K562 (cell line): ENCODE results near the gene ITPR1. TPM values are rescaled to one million over a fixed set of nuclear protein-coding genes. Genes with fewer than 3 reads are reported as not detected.

Experiments used
- ATAC-seq: fragments of 200-7000 bp; cut with Tn5 transposase; 3 replicates; pipeline ENCODE4 v1.9.1; 2020; ENCODE audit warnings: moderate library complexity
- BruUV-seq: library from RNA; stranded (reverse); fragments of 400-500 nt; replicated peaks from 2 replicates; lab custom pipeline; 2021; lab: Mats Ljungman, UMichigan
- CTCF ChIA-PET: fragments of 300-600 bp; formaldehyde crosslinking; extraction: SDS; loops from one replicate; lab custom pipeline; 2021; ENCODE audit warnings: low intra/inter-chr PET ratio; lab: Yijun Ruan, JAX
- POLR2A ChIA-PET: fragments of 300-600, 350-650 bp; sonication (Branson Sonifier 250); formaldehyde crosslinking; extraction: SDS; loops from one replicate; lab custom pipeline; 2021; ENCODE audit warnings: antibody characterized with exemption, inconsistent platforms; lab: Yijun Ruan, JAX
- DNase-seq, 4 experiments: peaks; one replicate each; pipeline versions ENCODE4 v3.0.0 to v3.0.0-alpha.2; 2011 to 2018; ENCODE audit warnings: low spot score in 3 of 4, mixed read lengths in 3 of 4; ENCODE audit errors: extremely low read depth in 1 of 4
- FAIRE-seq: peaks from 2 replicates; lab custom pipeline; 2011; peaks lifted over from hg19 to GRCh38; lab: Jason Lieb, UNC
- H2AFZ ChIP-seq: 2 replicates; pipeline ENCODE4 v1.6.0; 2011; ENCODE audit warnings: low read depth, low read length, control low read depth, inconsistent platforms
- H3K27ac ChIP-seq: fragments of 200-600 bp; 3 replicates; pipeline ENCODE4 v1.8.0; 2011; ENCODE audit warnings: low read depth, mild to moderate bottlenecking, control low read depth, inconsistent platforms, low read length, moderate library complexity, mixed read lengths; ENCODE audit errors: extremely low read depth
- H3K27me3 ChIP-seq, 2 experiments: fragments of 300-600 bp in 1 of 2; 2 replicates in 1 of 2; 3 replicates in 1 of 2; pipeline versions ENCODE4 v1.6.0 to v1.8.0; 2011; ENCODE audit warnings: inconsistent platforms in 2 of 2, low read length in 2 of 2, mild to moderate bottlenecking in 1 of 2, mixed read lengths in 1 of 2, moderate library complexity in 1 of 2; ENCODE audit not compliant: control insufficient read depth in 2 of 2, insufficient read depth in 2 of 2
- H3K36me3 ChIP-seq: fragments of 300-600 bp; 3 replicates; pipeline ENCODE4 v1.8.0; 2011; ENCODE audit warnings: mild to moderate bottlenecking, low read length, inconsistent platforms; ENCODE audit not compliant: control insufficient read depth, insufficient read depth
- H3K4me1 ChIP-seq, 2 experiments: fragments of 200-600 bp in 1 of 2; replicated peaks in 1 of 2; 2 replicates in 1 of 2; 3 replicates in 1 of 2; pipeline versions ENCODE4 v1.5.1 to v1.8.0; 2011; ENCODE audit warnings: inconsistent platforms in 2 of 2, low read length in 2 of 2, mild to moderate bottlenecking in 1 of 2, mixed read lengths in 1 of 2, moderate library complexity in 1 of 2; ENCODE audit not compliant: control insufficient read depth in 2 of 2, insufficient read depth in 2 of 2
- H3K4me2 ChIP-seq: 2 replicates; pipeline ENCODE4 v1.6.1; 2011; ENCODE audit warnings: low read length, control low read depth, inconsistent platforms, mixed read lengths; ENCODE audit not compliant: insufficient read depth
- H3K4me3 ChIP-seq: fragments of 200-600 bp; sonication (generic), shearing (Covaris generic); 2 replicates; pipeline ENCODE4 v1.5.1; 2016; ENCODE audit warnings: control low read depth, inconsistent platforms
- H3K79me2 ChIP-seq: fragments of 200-600 bp; 3 replicates; pipeline ENCODE4 v1.8.0; 2011; ENCODE audit warnings: low read length, inconsistent platforms; ENCODE audit not compliant: control insufficient read depth, insufficient read depth
- H3K9ac ChIP-seq, 2 experiments: 2 replicates each; pipeline versions ENCODE4 v1.6.0 to v1.6.1; 2011; ENCODE audit warnings: low read depth in 2 of 2, low read length in 2 of 2, control low read depth in 1 of 2, inconsistent platforms in 1 of 2, mild to moderate bottlenecking in 1 of 2, mixed read lengths in 1 of 2; ENCODE audit not compliant: insufficient read depth in 1 of 2
- H3K9me1 ChIP-seq: one replicate; pipeline ENCODE4 v1.6.0; 2011; ENCODE audit warnings: inconsistent platforms, mild to moderate bottlenecking, low read length, moderate library complexity; ENCODE audit not compliant: control insufficient read depth, insufficient read depth
- H3K9me3 ChIP-seq: replicated peaks from 2 replicates; pipeline ENCODE4 v1.5.1; 2011; ENCODE audit warnings: low read depth, low read length, inconsistent platforms; ENCODE audit not compliant: control insufficient read depth, insufficient read depth
- H4K20me1 ChIP-seq: replicated peaks from 2 replicates; pipeline ENCODE4 v1.6.1; 2011; ENCODE audit warnings: low read length, inconsistent platforms, mixed read lengths; ENCODE audit not compliant: control insufficient read depth, insufficient read depth
- CBX1 ChIP-seq: sonication (generic); IDR thresholded peaks from 2 replicates; pipeline ENCODE4 v1.6.1; 2016; ENCODE audit warnings: antibody characterized with exemption, low read depth, mild to moderate bottlenecking
- FOXK2 ChIP-seq, 2 experiments: fragments of 450-650 bp; IDR thresholded peaks in 1 of 2; conservative IDR thresholded peaks in 1 of 2; 2 replicates each; pipeline ENCODE4 v1.6.1; 2016; ENCODE audit warnings: low read depth in 2 of 2, mild to moderate bottlenecking in 1 of 2
- NFE2L1 ChIP-seq: fragments of 450-650 bp; IDR thresholded peaks from 2 replicates; pipeline ENCODE4 v1.6.1; 2016; ENCODE audit warnings: missing genetic modification characterization, low read depth, mild to moderate bottlenecking, missing compliant biosample characterization, moderate library complexity, borderline replicate concordance
- SLC30A9 ChIP-seq: fragments of 250-450 bp; sonication (Bioruptor Pico); IDR thresholded peaks from 2 replicates; pipeline ENCODE4 v1.8.0; 2022; ENCODE audit warnings: mild to moderate bottlenecking, moderate library complexity
- ZNF212 ChIP-seq: fragments of 450-650 bp; formaldehyde crosslinking; IDR thresholded peaks from 2 replicates; pipeline ENCODE4 v1.4.0; 2020; ENCODE audit warnings: mild to moderate bottlenecking
- WGBS: fragments of 100-300 bp; shearing (Covaris generic); methylation state at CpG from one replicate; pipeline ENCODE4 v1.1.6; 2016; ENCODE audit warnings: low coverage, mixed read lengths; ENCODE audit not compliant: insufficient coverage; ENCODE audit errors: missing lambda C conversion rate; 5-methylcytosine and 5-hydroxymethylcytosine counted together
- in situ Hi-C: fragments of 300-500 bp; cut with MboI; formaldehyde crosslinking; loops from 4 replicates; pipeline ENCODE4 v1.15.0; 2018; ENCODE audit warnings: inconsistent platforms, mixed read lengths
- intact Hi-C: fragments of 100-400 bp; cut with micrococcal nuclease; formaldehyde crosslinking; loops from 2 replicates; pipeline ENCODE4 v1.14.2; 2022
- polyA plus RNA-seq, 8 experiments: library from polyadenylated mRNA; depleted of rRNA in 4 of 8; stranded (reverse) in 5 of 8; unstranded in 3 of 8; fragments of >200 nt; fragmentation: Nextera tagmentation in 2 of 8; fragmentation: Illumina TruSeq in 1 of 8; extraction: Ambion mirVana in 2 of 8; extraction: Trizol in 1 of 8; gene quantifications; 2 replicates each; pipeline versions ENCODE4 v1.2.1 to v1.2.3, GENCODE V29; 2011 to 2014; ENCODE audit warnings: inconsistent platforms in 1 of 8, missing spikeins in 1 of 8
- total RNA-seq, 7 experiments: library from RNA; depleted of rRNA in 6 of 7; stranded (reverse); fragments of >200 nt in 6 of 7; fragmentation: Illumina TruSeq in 2 of 7; extraction: Trizol in 2 of 7; gene quantifications; 2 replicates each; pipeline versions ENCODE4 v1.2.1 to v1.2.3, GENCODE V29; 2011 to 2021; ENCODE audit warnings: low replicate concordance in 1 of 7
- TF ChIP-seq, protein P1 (sequence below): sonication (generic); IDR thresholded peaks from 2 replicates; pipeline ENCODE4 v1.6.1; 2016
- TF ChIP-seq, protein P2 (sequence below): fragments of 450-650 bp; IDR thresholded peaks from 2 replicates; pipeline ENCODE4 v1.7.0; 2016; ENCODE audit warnings: borderline replicate concordance
- TF ChIP-seq, protein P3 (sequence below): conservative IDR thresholded peaks from 2 replicates; pipeline ENCODE4 v1.6.1; 2011; ENCODE audit warnings: low read depth, mild to moderate bottlenecking, low read length; ENCODE audit not compliant: control insufficient read depth

The ITPR1 gene
- total and polyA plus RNA-seq, 9 of the 15 experiments (the other 6 are each of a cell fraction or from before 2014, with no cell fraction given), result 22.4 to 40.0 (median 27.4) TPM

DNA sequence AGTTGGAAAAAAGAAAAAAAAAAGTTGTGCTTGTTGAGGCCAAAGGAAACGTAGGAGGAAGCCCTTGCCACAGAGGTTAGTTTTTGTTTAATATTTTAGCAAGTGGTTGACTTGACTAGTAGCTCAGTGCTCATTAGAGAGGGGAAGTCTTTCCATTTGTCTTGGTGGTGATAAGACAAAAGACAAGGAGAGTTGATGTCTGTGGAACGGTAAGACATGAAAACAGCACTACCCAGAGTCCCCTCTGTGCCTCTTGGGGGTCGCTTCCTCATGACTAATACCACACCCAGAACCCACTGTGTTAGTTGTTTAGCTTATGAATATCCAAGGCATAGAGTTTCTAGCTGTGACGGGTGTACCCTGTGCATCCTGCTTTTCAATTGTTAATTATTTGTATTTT, 211.4 kb downstream of the ITPR1 start:
- FAIRE-seq (no peak), DNase-seq (no peak), ATAC-seq (no peak; the same call in 2 of the 3 replicates)
- H3K27me3 ChIP-seq, result no peaks in the 10 kb centered on the region
- H3K79me2 ChIP-seq, result no peaks in the 10 kb centered on the region
- H2AFZ ChIP-seq, result no peak overlapping the region
- TF ChIP-seq, protein P1, sequence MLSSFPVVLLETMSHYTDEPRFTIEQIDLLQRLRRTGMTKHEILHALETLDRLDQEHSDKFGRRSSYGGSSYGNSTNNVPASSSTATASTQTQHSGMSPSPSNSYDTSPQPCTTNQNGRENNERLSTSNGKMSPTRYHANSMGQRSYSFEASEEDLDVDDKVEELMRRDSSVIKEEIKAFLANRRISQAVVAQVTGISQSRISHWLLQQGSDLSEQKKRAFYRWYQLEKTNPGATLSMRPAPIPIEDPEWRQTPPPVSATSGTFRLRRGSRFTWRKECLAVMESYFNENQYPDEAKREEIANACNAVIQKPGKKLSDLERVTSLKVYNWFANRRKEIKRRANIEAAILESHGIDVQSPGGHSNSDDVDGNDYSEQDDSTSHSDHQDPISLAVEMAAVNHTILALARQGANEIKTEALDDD, result peak; percentile 71; the same call in 1 of the 2 replicates
- TF ChIP-seq FOXK2 (conservative IDR thresholded peaks at IDR 0.05 in 1 of 2, IDR thresholded peaks at IDR 0.05 in 1 of 2; ENCODE audit: low read depth in 2 of 2), result no peak
- 50% methylated on average over 4 of the region's 4 CpGs for WGBS
- H3K9ac ChIP-seq, result no peak overlapping the region
- intact Hi-C loops (no loop called here), in situ Hi-C loops (no loop called here)
- ChIA-PET CTCF (no interaction called here), POLR2A (no interaction called here)
- H3K4me1 ChIP-seq, result no peaks in the 10 kb centered on the region
- H4K20me1 ChIP-seq, result no peaks in the 10 kb centered on the region
- no peaks in the 10 kb centered on the region for H3K9me1 ChIP-seq
- H3K27ac ChIP-seq, result no peak overlapping the region
- no peak overlapping the region for H3K4me2 ChIP-seq
- no peaks in the 10 kb centered on the region for H3K9me3 ChIP-seq
- H3K36me3 ChIP-seq, result peaks cover 20% of the 10 kb centered on the region; the same call in 1 of the 3 replicates
- no TSS peak for BruUV-seq
- H3K4me3 ChIP-seq, result no peak overlapping the region

DNA sequence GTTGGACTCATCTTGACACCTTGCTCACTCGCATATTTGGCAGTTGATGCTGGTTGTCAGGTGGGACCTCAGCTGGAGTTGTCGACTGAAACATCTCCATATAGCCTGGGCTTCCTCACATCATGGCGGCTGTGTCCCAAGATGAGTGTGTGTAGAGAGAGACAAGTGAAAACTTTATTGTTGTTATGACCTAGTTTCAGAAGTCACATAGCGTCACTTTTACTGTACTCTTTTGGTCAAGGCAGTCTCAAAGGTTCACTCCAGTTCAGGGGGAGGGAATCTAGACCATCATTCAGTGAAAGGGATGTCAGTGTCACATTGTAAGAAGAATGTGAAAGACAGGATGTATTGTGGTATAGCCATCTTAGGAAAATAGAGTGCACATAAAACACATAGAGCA, 214.2 kb downstream of the ITPR1 start:
- Histone ChIP-seq H3K4me3 (no peak overlapping the region), H4K20me1 (no peaks in the 10 kb centered on the region), H3K79me2 (no peaks in the 10 kb centered on the region), H3K4me2 (no peak overlapping the region), H3K9me3 (no peaks in the 10 kb centered on the region), H3K4me1 (no peaks in the 10 kb centered on the region; a peak in 1 of 5 replicates), H3K36me3 (peaks cover 16% of the 10 kb centered on the region; the same call in 1 of the 3 replicates), H3K27me3 (no peaks in the 10 kb centered on the region), H3K9ac (no peak overlapping the region), H3K27ac (no peak overlapping the region), H2AFZ (no peak overlapping the region), H3K9me1 (no peaks in the 10 kb centered on the region)
- FAIRE-seq (no peak), ATAC-seq (no peak), DNase-seq (no peak)
- ChIA-PET CTCF (no interaction called here), POLR2A (no interaction called here)
- BruUV-seq, result no TSS peak
- TF ChIP-seq SLC30A9 (no peak), CBX1 (no peak), NFE2L1 (tag) (no peak), ZNF212 (CRISPR knock-in tag) (no peak)
- TF ChIP-seq, protein P2, sequence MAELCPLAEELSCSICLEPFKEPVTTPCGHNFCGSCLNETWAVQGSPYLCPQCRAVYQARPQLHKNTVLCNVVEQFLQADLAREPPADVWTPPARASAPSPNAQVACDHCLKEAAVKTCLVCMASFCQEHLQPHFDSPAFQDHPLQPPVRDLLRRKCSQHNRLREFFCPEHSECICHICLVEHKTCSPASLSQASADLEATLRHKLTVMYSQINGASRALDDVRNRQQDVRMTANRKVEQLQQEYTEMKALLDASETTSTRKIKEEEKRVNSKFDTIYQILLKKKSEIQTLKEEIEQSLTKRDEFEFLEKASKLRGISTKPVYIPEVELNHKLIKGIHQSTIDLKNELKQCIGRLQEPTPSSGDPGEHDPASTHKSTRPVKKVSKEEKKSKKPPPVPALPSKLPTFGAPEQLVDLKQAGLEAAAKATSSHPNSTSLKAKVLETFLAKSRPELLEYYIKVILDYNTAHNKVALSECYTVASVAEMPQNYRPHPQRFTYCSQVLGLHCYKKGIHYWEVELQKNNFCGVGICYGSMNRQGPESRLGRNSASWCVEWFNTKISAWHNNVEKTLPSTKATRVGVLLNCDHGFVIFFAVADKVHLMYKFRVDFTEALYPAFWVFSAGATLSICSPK, result no peak
- TF ChIP-seq, protein P3, sequence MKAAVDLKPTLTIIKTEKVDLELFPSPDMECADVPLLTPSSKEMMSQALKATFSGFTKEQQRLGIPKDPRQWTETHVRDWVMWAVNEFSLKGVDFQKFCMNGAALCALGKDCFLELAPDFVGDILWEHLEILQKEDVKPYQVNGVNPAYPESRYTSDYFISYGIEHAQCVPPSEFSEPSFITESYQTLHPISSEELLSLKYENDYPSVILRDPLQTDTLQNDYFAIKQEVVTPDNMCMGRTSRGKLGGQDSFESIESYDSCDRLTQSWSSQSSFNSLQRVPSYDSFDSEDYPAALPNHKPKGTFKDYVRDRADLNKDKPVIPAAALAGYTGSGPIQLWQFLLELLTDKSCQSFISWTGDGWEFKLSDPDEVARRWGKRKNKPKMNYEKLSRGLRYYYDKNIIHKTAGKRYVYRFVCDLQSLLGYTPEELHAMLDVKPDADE, result no peak
- WGBS, result 77% methylated on average over 4 of the region's 4 CpGs
- intact Hi-C loops (no loop called here), in situ Hi-C loops (no loop called here)
